GM19025 (cell line): ENCODE measurements around the gene MYOZ1.
"Not testable (repeated sequence)": the region's sequence is repeated elsewhere in the genome, so short reads cannot be mapped to it uniquely, and the experiment has no call there.

Source experiments
- ATAC-seq: cut with Tn5 transposase; IDR thresholded peaks from one replicate; pipeline ENCODE4 v1.9.1; 2021; ENCODE audit warnings: mild to moderate bottlenecking, low read depth, moderate library complexity; ENCODE audit not compliant: unreplicated experiment

Gene MYOZ1

GRCh38 chr10:73641328-73642060, at the start of gene MYOZ1:
MYOZ1 (minus strand) TSS chr10:73641474; CDS start chr10:73640017, 1,457 bp downstream.
- no peak for ATAC-seq

- not testable (repeated sequence) for ATAC-seq
These were observed 49.5 kb upstream of the MYOZ1 start for GRCh38 chr10:73690755-73691154.

- not testable (repeated sequence) for ATAC-seq
These were observed 48.3 kb upstream of the MYOZ1 start for GRCh38 chr10:73689596-73689995.

- not testable (repeated sequence) for ATAC-seq
These were observed 46.4 kb upstream of the MYOZ1 start for GRCh38 chr10:73687641-73688040.

- ATAC-seq, result not testable (repeated sequence)
These were observed 33.3 kb upstream of the MYOZ1 start for GRCh38 chr10:73674546-73674945.

GRCh38 chr10:73668378-73668777, 27.1 kb upstream of the MYOZ1 start:
- not testable (repeated sequence) for ATAC-seq

GRCh38 chr10:73666153-73666809, 25.0 kb upstream of the MYOZ1 start:
- ATAC-seq, result not testable (repeated sequence)

GRCh38 chr10:73665581-73665980, 24.3 kb upstream of the MYOZ1 start:
- not testable (repeated sequence) for ATAC-seq

GRCh38 chr10:73664156-73665040, 23.1 kb upstream of the MYOZ1 start:
- not testable (repeated sequence) for ATAC-seq

- not testable (repeated sequence) for ATAC-seq
These were observed 22.3 kb upstream of the MYOZ1 start for GRCh38 chr10:73663621-73664020.

GRCh38 chr10:73662705-73663104, 21.4 kb upstream of the MYOZ1 start:
- not testable (repeated sequence) for ATAC-seq

GRCh38 chr10:73655990-73656298, 14.7 kb upstream of the MYOZ1 start, which contains the start of gene SYNPO2L:
SYNPO2L (minus strand) TSS chr10:73656029; CDS start chr10:73655922, 107 bp downstream.
- ATAC-seq, result no peak

- ATAC-seq, result no peak
These were observed 14.1 kb upstream of the MYOZ1 start for GRCh38 chr10:73655257-73655989.

GRCh38 chr10:73653701-73654100, 12.4 kb upstream of the MYOZ1 start:
- ATAC-seq, result no peak

GRCh38 chr10:73653195-73653594, 11.9 kb upstream of the MYOZ1 start:
- ATAC-seq, result no peak

- ATAC-seq, result no peak
These were observed 9.5 kb upstream of the MYOZ1 start for GRCh38 chr10:73650537-73651331.

- ATAC-seq, result no peak
These were observed 8.7 kb upstream of the MYOZ1 start for GRCh38 chr10:73649876-73650536.

- no peak for ATAC-seq
These were observed 7.9 kb upstream of the MYOZ1 start for GRCh38 chr10:73648975-73649829.
